GM21390 (cell line): ENCODE results near the gene ARHGAP29.

Source experiments
- ATAC-seq: cut with Tn5 transposase; IDR thresholded peaks from one replicate; pipeline ENCODE4 v1.9.1; 2021; ENCODE audit not compliant: unreplicated experiment

ARHGAP29 gene, protein sequence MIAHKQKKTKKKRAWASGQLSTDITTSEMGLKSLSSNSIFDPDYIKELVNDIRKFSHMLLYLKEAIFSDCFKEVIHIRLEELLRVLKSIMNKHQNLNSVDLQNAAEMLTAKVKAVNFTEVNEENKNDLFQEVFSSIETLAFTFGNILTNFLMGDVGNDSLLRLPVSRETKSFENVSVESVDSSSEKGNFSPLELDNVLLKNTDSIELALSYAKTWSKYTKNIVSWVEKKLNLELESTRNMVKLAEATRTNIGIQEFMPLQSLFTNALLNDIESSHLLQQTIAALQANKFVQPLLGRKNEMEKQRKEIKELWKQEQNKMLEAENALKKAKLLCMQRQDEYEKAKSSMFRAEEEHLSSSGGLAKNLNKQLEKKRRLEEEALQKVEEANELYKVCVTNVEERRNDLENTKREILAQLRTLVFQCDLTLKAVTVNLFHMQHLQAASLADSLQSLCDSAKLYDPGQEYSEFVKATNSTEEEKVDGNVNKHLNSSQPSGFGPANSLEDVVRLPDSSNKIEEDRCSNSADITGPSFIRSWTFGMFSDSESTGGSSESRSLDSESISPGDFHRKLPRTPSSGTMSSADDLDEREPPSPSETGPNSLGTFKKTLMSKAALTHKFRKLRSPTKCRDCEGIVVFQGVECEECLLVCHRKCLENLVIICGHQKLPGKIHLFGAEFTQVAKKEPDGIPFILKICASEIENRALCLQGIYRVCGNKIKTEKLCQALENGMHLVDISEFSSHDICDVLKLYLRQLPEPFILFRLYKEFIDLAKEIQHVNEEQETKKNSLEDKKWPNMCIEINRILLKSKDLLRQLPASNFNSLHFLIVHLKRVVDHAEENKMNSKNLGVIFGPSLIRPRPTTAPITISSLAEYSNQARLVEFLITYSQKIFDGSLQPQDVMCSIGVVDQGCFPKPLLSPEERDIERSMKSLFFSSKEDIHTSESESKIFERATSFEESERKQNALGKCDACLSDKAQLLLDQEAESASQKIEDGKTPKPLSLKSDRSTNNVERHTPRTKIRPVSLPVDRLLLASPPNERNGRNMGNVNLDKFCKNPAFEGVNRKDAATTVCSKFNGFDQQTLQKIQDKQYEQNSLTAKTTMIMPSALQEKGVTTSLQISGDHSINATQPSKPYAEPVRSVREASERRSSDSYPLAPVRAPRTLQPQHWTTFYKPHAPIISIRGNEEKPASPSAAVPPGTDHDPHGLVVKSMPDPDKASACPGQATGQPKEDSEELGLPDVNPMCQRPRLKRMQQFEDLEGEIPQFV

DNA sequence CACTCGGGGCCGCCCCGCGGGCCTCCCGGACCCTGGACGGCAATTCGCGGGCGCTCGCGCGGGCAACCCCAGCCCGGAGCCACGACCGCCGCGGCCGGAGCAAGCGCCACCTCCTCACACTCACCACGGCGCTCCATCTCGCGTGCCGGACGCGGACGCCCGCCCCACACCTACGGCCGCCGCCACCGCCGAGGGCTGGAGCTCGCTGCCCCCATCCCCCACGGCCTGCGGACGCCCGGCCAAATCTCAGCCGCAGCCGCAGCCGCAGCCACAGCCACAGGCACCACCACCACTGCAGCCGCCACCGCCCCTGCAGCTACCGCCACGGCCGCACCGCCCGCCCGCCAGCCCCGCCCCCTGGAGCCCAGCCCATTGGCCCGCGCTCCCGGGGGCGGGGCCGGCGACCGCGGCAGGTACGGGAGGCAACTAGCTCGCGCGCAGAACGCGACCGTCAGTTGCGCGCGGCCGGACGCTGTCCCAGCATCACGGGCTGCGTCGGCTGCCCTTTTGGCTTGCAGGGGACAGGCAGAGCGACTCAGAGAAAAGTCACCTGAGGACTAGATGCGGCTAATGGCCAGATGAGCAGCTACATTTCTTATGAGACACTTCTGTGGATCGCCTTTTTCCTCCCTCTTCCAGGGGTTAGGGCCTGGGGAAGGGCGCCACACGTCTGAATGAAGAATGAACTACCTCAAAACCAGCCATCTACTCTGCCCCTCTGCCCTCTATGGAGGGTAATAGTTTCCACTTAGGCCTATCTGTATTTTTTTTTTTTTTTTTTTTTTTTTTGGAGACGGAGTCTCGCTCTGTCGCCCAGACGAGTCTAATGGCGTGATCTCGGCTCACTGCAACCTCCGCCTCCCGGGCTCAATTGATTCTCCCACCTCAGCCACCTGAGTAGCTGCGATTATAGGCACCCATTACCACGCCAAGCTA is at the start of gene ARHGAP29:
ARHGAP29 (minus strand) TSS at position 294 of the 936 bp plus-strand sequence. CDS start 5,973 bp downstream, outside the sequence.
- peak; percentile 94 for ATAC-seq

DNA sequence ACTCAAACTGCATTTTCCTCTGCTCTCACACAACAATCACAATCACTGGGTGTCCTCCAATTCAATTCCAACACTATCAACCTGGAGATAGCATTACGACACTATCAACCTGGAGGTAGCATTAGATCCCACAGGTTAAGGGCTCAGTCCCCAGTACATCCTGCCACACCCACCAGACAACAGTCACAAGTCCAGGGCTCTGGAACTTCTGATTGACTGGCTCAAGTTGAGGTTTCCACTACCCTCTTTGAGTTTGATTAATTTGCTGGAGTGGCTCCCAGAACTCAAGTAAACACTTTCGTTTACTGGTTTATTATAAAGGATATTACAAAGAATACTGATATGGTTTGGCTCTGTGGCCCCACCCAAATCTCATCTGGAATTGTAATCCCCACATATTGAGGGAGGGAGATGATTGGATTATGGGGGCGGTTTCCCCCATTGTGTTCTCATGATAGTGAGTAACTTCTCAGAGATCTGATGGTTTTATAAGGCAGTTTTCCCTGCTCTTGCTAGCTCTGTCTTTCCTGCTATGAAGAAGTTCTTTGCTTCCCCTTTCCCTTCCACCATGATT is 49.6 kb upstream of the ARHGAP29 start:
- no peak for ATAC-seq

DNA sequence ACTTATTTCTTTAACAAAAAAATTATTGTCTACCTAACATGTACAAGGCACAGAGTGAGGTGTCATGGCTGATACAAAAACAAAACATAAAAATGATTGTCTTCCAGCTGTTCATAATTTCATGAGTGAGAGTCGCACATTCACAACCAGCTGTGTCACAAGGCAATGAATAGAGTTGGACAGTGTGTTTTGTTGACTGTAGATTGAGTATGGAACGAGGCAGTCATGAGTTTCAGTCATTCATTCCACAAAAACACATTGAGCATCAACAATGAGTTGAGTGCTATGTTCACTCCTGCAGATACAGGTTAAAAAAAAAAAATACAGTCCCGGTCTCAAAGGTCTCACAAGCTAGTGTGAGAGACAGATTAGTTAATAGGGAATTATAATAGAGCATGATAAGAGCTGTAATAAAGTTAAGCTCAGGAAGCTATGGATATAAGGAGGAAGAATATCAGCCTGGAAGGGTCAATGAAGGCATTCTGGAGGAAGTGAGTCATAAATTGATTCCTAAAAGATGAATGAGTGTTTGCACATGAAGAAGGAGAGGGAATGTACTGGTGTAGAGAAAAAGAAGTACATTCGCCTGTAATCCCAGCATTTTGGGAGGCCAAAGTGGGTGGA is 47.8 kb upstream of the ARHGAP29 start:
- ATAC-seq, result no peak

DNA sequence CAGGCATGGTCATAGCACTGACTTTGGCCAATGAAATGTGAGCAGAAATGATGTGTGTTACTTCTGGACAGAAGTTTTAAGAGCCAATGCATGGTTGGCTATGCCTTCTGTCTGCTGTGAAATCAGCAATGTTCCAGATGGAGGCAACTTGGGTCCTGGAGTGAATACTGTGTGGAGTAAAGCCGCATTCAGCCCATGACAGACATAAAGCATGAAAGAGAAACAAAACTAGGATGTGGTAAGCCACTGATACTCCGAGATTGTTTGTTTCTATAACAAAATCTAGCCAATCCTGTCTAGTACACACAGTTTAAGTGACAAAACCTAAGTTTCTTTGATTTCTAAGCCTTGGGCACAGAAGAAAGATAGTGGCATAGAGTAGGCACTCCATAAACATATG is 47.1 kb upstream of the ARHGAP29 start:
- peak; percentile 80 for ATAC-seq

DNA sequence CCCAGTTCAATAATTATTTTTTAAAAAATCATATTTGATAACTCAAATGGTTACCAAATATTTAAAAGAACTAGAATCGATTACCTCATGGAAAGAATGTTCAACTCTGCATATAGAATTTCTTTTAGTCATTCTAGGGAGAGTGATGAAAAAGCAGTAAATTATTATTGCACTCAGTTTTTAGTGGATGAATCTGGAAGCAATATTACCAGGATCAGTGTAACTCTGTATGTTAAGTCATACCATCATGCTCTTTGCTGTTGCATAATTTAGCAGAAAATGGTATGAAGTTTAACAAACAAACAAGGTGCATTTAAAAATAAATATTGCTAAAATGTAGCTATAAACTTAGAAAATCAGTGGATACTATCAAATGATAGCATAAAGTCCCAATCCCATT is 46.1 kb upstream of the ARHGAP29 start:
- ATAC-seq, result no peak

DNA sequence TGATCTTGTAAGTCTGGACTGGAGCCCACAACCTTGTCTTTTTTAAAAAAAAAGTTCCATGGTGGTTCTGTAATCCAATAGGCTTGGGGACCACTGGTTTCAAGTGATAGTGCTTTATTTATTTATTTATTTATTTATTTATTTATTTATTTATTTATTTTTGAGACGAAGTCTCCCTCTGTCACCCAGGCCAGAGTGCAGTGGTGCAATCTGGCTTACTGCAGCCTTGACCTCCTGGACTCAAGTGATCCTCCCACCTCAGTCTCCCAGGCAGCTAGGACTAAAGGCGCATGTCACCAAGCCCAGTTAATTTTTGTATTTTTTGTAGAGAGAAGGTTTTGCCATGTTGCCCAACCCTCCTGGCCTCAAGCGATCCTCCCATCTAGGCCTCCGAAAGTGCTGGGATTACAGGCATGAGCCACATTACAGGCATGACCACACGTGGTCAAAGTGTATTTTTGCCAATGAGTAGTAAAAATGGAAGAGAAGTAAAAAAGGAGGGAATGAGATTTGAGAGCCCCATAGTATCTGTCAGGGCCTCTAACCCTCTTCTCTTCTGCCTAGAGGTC is 44.8 kb upstream of the ARHGAP29 start:
- no peak for ATAC-seq

DNA sequence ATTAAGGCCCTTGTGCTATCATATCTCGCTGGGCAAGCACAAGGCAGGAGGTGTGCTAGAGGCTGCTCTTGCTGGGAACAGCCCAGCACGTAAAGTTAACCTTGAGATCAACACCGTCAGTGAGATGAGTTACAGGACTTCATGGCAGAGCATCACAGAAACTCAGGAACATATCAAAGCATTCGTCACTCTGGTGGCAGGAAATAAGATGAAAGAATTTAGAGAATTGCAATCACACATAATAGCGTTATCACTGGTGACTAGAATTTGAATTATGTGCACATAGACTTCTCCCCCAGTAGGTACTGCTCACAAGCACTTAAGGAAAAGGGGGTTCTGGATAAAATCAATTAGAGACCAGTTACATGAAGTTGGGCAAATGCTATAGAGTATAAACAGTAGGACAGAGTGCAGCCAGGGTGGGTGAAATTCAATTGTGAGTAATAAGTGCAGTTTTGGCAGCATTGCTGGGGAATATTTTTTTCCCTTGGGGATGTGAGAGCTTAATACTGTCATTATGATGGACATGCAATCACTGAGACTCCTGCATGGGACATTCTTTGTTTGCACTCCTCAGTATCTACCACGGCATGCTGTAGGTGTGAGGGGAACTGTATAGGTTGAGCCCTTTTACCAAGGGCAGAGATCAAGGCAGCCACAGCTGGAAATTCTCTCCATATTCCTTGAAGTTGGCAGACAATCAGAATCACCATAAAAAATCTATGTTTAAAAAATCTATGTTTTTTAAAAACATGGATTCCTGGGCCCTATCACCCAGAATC is 44.2 kb upstream of the ARHGAP29 start:
- ATAC-seq, result no peak

DNA sequence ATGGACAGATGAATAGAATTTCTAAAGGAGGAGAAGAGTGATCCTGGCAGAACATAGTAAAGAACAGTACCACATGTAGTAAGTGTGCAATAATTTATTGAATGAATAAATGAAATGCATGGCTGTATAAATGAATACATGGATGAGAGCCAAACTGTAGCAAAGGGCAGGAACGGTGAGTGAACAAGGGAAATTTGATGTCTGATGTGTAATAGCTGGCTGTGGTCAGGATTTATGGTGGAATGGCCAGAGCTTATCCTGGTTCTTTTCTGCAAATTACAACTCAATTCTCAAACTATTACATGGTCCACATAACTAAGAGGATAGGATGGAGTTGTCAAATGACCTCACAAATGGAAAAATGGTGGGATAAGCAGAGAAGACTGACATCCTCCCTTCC is 43.2 kb upstream of the ARHGAP29 start:
- no peak for ATAC-seq

DNA sequence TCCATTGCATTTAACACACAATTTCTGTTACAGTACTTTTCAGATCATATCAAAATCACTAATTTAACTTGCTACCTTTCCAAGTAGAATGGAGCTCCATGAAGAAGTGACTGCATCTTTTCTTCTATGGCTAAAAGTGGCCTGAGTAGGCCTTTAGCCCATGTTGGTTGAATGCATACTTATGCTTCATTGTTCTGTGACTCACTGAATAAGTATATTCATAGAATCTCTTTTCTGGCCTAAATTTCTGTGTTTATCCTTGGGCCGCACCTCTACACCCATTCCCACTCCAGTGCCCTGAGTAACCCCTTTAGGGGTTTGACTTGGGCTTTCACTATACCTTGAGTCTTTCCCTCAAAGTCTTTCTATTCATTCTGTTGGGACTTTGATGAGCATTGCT is 42.1 kb upstream of the ARHGAP29 start:
- no peak for ATAC-seq

DNA sequence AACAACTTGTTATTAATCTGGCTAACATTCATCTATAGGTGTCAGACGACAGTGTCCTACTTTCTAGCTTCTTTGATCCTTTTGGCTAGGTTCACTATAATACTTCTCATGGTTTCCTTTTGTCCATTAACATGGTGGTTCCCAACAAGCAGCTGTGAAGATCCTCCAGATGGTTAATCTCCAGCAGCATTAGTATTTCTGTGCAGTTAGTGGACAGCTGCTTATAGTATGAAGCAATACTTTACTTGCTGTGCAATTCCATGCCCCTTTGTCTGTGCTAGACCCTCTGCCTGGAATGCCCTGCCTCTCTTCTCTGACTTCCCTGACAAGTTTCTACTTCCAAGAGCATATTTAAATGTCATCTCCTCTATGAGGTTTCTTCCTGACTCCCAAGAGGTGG is 41.7 kb upstream of the ARHGAP29 start:
- no peak for ATAC-seq

DNA sequence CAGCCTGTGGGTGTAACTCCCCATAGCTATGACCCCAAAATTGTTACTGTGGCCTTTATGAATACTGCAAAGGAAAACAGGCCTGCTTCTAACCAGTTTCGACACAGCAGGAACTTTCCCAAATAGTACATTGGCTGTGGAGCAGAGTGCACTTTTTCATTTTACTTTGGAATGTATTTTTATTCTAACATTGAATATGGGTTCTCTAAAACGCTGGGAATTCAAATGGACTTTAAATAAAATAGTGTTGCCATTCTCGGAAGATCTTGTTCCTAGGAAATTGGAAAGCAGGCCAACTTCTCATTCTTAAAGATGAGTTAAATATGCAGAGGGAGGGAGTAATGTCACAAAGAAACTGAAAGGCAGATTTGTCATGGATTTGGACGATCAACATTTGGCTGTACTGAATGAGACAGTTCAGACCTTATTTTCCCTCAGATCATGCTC is 39.6 kb upstream of the ARHGAP29 start:
- ATAC-seq, result no peak

DNA sequence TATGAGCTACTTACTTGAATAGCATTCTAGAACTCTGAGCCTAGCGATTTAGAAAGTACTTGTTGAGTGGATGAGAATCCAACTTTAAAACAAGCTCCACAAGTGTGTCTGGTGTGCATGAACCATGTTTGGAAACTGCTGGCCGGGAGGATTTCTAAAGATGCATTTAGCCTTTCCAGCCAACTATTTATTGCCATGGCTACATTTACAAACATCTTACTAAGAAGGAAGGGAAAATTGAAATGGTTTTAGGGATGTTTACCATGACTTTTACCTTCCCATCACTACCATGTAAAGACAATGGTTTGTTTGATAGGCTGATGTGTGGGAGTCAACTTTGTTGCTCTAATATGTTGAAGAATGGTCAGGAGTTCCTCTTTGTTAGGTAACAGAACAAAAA is 37.7 kb upstream of the ARHGAP29 start:
- ATAC-seq, result no peak

DNA sequence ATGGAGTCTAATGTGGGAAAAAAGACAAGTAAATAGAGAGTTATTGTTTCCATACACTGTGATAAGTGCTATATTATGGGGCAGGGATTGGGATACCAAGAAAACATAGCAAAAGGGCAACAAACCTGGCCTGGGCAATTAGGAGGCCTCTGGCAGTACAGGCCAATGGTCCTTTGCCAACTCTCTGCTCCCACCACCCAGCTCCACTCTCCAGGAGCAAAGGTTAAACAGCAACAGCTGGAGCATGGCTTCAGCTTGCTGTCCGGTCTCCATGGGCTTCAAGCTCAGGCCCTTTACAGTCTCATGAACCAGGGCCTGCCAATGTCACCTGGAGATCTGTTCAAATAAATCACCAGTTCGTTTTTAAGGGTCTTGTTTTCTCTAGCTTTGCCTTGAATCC is 37.2 kb upstream of the ARHGAP29 start:
- ATAC-seq, result no peak

DNA sequence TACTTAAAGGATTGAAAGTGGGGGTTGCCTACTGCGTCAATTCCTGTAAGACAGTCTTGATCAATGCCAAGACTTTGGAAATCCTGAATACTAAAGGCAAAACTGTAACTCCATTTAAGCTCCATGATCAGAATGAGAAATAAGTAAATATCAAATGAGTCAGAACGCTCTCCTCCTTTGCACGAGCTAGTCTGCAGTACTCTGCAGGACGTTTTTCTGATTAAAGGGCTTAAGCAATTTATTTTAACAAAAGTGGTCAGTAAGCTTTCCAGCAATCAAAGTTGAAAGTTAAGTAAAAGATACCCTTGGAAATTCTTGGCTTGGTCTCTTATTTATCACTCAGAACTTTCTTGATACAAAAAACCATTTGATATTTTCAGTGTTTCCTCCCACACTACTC is 35.7 kb upstream of the ARHGAP29 start:
- ATAC-seq, result no peak

DNA sequence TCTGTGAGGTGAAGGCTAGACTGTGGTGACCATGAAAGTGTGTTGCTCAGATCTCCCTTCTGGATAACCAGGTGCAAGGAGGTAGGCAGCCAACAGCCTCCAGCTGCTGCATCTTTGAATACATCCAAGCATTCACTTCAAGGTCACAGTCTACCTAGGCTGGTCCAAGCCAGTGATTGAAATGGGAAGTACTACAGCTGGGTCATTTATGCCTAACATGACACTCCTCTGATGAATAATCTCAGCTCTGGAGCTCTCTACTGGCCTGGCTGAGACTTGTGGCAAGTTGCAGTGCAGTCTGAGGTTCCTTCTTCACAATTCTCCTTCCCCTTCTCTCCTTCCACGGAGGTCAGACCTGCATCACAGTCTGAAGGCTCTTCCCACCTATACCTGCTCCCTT is 35.0 kb upstream of the ARHGAP29 start:
- ATAC-seq, result no peak

DNA sequence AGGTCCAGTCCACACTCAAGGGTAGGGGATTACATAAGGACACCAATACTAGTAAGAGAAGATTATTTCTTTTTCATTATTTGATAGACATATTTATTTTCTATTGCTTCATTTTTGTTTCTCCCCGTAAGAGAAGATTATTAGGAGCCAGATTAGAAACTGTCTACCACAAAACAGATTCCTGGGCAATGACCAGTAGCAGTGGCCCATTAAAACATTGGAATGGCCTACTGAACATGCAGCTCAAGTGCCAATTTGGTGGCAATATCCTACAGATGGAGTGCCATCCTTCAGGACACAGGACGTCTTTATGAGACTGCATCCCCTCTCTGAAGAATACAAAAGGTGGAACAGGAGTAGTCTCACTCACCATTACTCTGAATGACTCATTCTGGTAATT is 34.0 kb upstream of the ARHGAP29 start:
- no peak for ATAC-seq

DNA sequence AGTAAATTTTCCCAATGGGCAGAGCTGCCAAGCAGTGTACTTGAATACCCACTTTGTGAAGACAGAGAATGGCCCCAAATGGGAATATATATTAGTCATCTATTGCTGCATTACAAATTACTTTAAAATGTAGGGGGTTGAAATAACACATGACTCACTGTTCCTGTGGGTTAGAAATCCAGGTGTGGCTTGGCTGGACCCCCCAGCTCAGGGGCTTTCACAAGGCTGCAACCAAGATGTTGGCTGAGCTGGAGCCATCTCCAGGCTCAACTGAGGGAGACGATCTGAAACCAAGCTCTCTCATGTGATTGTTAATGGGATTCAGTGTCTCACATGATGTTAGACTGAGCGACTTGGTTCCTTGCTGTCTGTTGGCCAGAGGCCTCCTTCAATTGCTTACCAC is 33.4 kb upstream of the ARHGAP29 start:
- no peak for ATAC-seq

DNA sequence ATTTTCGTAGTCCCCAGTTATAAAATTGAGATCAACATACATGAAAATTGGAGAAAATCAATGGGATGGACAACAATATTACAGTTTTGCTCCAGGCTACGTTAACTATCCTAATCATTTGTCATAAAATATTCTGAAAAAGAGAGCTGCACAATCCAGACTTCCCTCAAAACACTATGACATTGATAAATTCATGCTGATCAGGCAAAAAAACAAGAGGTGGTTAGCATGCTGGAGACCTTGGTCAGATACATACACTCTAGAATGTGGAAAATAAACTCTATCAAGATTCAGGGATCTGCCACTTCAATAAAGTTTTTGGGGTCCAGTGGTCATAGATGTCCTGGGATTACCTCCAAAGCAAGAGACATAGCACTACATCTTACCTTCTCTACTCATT is 32.5 kb upstream of the ARHGAP29 start:
- no peak for ATAC-seq
